Endothelial cell of umbilical vein (primary cell): Measurements from ENCODE around the gene NUP107.

Source experiments
- EZH2 ChIP-seq: IDR thresholded peaks from 2 replicates; pipeline ENCODE4 v1.6.1; 2012; ENCODE audit warnings: borderline replicate concordance, low read depth, mild to moderate bottlenecking, moderate library complexity, low read length, inconsistent platforms; ENCODE audit not compliant: severe bottlenecking
- FOS ChIP-seq: IDR thresholded peaks from 2 replicates; pipeline ENCODE4 v1.6.1; 2011; ENCODE audit warnings: mild to moderate bottlenecking, low read length, moderate library complexity, borderline replicate concordance; ENCODE audit not compliant: insufficient read depth
- MYC ChIP-seq: IDR thresholded peaks from one replicate; pipeline ENCODE4 v1.6.1; 2011; ENCODE audit warnings: mild to moderate bottlenecking, low read depth, low read length
- POLR2A ChIP-seq: IDR thresholded peaks from 2 replicates; pipeline ENCODE4 v1.6.1; 2012; ENCODE audit warnings: low read depth, mild to moderate bottlenecking, control low read depth, low read length
- POLR2AphosphoS5 ChIP-seq: IDR thresholded peaks from 2 replicates; pipeline ENCODE4 v1.6.1; 2012; ENCODE audit warnings: low read depth, mild to moderate bottlenecking, control low read depth, low read length, moderate library complexity; ENCODE audit not compliant: insufficient read depth
- TF ChIP-seq, protein P1 (sequence below), 2 donors: IDR thresholded peaks; 1 replicate in 1 of 2; 2 replicates in 1 of 2; pipeline ENCODE4 v1.5.1; 2011; ENCODE audit warnings: low read length in 2 of 2, mild to moderate bottlenecking in 2 of 2, moderate library complexity in 2 of 2, control low read depth in 1 of 2, inconsistent platforms in 1 of 2, low read depth in 1 of 2; ENCODE audit not compliant: insufficient read depth in 1 of 2; ENCODE audit errors: extremely low read depth in 1 of 2
- TF ChIP-seq, protein P2 (sequence below): IDR thresholded peaks from 2 replicates; pipeline ENCODE4 v1.6.1; 2011; ENCODE audit not compliant: insufficient read depth, insufficient read length

DNA sequence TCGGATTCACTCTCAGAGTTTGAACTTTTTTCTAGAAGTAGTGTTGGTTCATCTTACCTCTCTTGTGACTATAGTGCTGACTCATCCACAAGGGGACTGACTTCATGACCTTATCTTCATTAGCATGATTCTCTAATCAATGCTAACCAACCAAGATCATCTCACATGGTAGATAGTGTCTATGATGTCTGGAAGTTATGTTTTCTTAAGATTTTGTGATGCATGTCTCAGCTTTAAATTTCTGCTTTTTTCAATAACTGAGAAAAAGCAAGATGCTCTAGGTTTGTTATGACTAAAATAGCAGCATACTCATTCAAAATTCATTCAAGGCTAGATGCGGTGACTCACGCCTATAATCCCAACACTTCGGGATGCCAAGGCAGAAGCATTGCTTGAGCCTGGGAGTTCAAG, 46.9 kb downstream of the NUP107 start:
- TF ChIP-seq EZH2 (no peak), POLR2AphosphoS5 (no peak), MYC (no peak), FOS (no peak), POLR2A (no peak)
- TF ChIP-seq, protein P1, sequence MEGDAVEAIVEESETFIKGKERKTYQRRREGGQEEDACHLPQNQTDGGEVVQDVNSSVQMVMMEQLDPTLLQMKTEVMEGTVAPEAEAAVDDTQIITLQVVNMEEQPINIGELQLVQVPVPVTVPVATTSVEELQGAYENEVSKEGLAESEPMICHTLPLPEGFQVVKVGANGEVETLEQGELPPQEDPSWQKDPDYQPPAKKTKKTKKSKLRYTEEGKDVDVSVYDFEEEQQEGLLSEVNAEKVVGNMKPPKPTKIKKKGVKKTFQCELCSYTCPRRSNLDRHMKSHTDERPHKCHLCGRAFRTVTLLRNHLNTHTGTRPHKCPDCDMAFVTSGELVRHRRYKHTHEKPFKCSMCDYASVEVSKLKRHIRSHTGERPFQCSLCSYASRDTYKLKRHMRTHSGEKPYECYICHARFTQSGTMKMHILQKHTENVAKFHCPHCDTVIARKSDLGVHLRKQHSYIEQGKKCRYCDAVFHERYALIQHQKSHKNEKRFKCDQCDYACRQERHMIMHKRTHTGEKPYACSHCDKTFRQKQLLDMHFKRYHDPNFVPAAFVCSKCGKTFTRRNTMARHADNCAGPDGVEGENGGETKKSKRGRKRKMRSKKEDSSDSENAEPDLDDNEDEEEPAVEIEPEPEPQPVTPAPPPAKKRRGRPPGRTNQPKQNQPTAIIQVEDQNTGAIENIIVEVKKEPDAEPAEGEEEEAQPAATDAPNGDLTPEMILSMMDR (IDR thresholded peaks at IDR 0.05; ENCODE audit: extremely low read depth in 1 of 2, insufficient read depth in 1 of 2, low read depth in 1 of 2, low read length in 2 of 2) = no peak
- TF ChIP-seq, protein P2, sequence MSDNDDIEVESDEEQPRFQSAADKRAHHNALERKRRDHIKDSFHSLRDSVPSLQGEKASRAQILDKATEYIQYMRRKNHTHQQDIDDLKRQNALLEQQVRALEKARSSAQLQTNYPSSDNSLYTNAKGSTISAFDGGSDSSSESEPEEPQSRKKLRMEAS = no peak
